ENCODE measurements around the gene SCG2.

The SCG2 gene, protein sequence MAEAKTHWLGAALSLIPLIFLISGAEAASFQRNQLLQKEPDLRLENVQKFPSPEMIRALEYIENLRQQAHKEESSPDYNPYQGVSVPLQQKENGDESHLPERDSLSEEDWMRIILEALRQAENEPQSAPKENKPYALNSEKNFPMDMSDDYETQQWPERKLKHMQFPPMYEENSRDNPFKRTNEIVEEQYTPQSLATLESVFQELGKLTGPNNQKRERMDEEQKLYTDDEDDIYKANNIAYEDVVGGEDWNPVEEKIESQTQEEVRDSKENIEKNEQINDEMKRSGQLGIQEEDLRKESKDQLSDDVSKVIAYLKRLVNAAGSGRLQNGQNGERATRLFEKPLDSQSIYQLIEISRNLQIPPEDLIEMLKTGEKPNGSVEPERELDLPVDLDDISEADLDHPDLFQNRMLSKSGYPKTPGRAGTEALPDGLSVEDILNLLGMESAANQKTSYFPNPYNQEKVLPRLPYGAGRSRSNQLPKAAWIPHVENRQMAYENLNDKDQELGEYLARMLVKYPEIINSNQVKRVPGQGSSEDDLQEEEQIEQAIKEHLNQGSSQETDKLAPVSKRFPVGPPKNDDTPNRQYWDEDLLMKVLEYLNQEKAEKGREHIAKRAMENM

DNA sequence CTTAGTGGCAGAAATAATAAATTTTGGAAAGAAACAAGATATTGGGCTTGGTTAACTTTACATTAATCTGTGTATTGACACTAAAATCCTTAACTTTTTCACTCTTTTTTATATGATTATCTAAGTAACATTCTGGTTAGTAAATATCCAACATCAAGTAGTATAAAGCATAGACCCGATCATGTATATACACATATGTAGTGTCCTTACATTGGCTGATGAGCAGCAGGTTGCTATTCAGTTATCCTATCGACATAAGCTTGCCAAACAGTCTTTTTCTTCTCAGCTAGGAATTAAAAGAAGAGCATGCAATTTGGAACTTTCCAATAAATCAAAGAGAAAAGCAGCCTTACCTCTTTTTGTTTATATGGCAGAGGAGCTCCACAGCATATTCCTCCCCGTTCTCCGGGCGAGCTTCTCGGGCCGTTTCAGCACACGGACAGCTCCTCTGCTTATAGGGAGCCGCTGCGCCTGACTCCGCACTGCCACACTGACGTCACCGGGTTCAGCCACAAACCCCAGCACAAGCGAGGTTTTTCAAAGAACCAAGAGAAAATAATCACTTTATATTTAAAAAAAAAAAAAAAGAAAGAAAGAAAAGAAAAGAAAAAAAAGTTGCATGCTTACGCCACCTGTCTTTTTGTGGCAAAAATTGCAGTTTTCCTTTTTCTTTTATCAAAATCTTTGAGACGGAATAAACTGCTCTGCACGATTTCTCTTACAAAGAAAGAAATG is at the start of gene SCG2:
Gene SCG2, minus strand, starts transcription at position 430 of the 735 bp plus-strand sequence. CDS start 3,079 bp downstream, outside the sequence.
- DNase-seq (ENCODE audit: low spot score), result peak; percentile 25

DNA sequence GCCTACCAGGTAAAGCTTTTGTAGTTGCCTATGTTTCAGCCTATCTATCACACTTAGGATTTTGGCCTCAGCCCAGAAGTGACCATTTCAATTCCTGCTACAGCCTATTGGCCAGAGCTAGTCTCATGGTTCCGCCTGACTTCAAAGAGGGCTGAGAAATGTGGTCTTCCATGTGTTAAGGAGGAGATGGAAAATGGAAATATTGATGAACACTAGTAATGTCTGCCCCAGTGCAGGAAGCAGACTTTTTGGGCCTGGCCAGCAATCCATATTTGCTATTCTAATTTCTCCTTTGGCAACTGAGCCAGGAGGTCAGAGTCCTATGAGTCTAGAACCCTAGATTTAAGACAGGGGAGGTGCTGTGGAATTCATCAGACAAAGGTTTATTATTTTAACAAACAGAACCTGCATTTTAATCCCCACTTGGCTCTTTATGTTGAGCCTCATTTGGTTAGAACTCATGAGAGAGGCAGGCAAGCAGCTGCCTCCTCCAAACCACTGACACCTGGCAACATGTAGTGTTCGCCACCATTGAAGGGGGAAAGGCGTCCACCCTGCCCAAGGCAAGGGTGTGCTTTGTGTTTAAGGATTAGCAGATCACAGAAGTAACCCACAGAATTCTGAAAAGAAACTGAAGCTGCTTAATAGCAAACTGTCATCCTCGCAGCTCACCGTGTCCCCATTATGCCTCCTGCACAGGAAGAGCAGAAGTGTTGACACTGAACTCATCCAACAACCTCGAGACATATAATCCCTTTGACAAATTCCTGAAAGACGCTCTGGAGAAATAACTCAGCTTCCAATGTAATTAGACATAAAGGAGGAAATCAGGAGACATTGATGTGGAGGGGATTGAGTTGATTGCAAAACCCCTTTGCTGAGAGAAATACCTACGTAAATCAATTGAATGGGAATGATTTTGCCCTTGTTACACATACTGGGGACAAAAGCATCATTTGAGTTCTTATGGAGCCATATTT is 47.7 kb upstream of the SCG2 start:
- DNase-seq (ENCODE audit: low spot score), result no peak

DNA sequence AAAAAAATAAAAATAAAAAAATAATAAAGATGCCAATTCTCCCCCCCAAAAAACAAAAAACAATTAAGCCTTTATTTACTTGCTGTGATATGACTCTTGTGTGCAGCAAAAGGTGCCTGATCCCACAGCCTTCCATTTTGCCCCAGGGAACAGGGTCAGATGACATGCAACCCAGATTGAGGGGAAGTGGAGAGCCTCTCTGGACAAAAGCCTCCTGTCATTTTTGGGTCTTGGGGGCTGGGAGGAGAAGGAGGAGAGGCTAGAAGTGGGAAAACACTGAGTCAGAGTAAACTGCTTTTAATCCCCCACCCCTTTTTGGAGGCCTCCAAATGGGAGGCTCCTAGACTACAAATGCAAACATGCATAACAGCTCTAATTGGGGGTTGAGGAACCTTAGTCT is 46.6 kb upstream of the SCG2 start:
- DNase-seq (ENCODE audit: low spot score), result no peak

DNA sequence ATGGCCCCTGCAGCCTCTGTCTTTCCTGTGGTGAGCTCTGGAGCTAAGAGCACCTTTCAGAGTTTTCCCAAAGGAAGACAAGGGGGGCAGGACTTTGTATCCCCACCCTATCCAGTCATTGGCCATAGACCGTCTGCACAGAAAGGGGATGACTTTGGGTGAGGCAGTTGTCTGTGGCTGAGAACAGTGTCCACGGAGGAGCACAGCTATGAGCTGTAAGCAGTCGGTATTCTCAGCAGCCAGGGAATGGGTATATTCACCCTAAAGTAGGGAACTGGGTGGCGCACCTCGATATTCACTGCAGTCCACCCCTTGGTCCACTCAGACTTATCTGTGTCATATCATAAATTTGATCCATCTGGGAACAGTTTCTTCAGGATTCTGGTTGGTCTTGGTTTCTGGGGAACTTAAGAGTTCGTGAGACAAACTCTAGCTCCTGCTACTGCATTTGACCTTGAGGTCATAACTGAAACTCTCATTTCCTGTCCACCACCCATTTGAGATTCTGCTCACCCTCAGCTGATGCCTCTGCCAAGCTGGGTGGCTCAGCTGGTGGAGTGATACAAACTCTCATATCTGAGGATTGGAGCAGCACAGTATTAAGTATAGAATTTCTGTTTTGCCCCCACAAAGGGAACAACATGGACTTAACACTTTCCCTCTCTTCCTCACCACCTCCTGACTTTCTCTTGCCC is 45.2 kb upstream of the SCG2 start:
- no peak for DNase-seq (ENCODE audit: low spot score)

DNA sequence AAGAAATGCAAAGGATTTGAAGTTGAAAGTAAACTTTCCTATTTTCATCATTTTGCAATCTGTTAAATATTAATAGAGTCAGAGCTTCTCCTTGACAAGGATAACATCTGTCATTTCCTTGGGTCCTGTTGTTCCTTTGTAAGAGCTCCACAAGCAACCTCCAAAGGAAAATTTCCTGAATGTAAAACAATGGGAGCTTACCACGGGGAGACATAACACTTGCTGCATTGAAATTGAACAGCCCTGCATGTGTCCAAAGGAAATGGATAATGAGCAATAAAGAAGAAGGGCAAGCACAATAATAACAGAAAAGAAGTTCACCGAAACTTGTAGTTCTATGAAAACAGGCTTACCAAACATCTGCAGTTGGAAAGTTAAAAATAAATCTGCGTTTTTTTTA is 42.0 kb upstream of the SCG2 start:
- no peak for DNase-seq (ENCODE audit: low spot score)

DNA sequence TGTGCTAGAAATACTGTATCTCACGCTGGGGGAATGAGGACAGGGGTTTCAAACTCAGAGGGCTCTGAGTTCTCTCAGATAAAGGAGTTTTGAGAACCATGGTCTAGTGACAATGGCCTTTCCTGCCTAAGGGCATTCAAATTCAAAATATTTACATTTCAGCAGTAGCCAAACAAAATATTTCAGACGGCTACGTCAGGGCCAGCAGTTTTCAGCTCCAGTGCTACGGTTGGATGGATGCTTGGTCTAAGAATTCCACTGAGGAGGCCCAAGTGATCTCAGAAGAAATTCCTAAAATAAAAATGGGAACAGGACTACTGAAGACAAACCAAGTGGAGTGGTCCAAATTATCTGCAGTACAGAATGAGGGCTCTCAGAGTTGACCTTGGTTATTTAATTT is 41.1 kb upstream of the SCG2 start:
- no peak for DNase-seq (ENCODE audit: low spot score)

DNA sequence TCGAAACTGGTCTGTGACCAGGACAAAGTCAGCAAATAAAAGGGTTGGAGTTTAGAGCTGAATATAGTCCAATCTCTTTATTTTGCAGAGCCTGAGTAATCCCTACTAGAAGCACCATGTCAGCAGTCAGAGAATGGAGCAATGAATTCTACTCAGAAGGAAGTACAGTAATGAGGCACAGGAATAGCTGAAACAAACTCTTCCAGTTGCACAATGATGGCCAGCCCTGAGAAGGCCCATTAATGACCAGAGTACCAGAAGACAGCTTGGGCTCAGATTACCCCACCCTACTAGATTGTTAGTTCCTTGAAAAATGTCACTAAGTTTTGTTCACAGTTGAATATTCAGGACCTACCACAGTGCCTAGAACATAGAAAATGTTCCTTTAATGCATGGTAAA is 40.3 kb upstream of the SCG2 start:
- no peak for DNase-seq (ENCODE audit: low spot score)

DNA sequence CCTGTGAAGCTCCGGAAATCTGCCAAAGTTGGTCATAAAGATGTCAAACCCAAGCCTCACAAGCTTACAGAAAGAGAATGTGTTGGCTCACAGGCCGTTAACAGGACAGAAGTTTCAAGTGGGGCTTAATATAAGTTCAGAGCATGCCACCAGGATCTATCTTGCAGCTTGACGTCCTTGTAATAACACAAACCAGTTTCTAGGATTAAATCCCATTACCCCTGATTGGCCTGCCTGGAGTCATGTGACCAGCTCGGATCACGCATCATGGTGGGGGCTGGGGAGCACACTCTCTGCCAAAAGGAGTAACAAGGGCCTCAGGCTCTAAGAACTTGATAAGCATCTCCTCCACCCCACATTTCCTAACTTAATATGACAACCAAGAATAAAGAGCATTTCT is 38.9 kb upstream of the SCG2 start:
- no peak for DNase-seq (ENCODE audit: low spot score)

DNA sequence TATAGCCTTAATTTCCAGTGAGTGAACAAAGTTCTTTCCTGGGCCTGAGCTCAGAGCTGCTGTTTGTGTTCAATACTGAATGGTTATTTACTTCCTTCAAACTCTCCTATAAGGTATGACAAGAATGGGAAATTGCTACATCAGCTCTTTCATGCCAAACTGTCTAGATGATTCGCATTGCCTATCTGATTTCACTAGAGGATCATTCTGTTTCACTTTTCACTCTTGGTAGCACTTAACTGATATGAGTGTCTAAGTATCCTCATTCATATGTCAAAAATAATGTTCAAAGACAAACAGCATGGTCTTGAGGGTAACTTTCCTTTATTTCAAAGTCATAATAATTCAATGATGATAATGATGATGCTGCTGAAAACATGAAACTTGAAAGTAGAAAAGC is 32.9 kb upstream of the SCG2 start:
- DNase-seq (ENCODE audit: low spot score), result no peak

DNA sequence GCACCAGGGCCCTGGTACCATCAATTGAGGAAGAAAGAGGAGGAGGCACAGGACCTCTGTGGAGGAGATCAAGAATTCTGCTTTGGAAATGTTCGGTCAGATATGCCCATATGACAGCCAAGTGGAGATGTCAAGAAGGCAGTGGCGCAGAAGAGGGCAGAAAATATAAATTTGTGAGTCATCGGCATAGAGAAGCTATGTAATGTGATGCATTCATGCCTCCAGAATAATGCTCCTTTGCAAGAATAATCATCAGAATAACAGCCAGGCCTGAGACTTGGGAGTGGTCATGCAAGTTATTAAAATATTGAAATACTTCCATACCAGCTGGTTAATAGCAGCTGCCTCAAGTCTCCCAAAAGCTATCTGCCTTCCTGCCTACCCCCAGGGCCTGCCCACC is 32.1 kb upstream of the SCG2 start:
- DNase-seq (ENCODE audit: low spot score), result no peak

DNA sequence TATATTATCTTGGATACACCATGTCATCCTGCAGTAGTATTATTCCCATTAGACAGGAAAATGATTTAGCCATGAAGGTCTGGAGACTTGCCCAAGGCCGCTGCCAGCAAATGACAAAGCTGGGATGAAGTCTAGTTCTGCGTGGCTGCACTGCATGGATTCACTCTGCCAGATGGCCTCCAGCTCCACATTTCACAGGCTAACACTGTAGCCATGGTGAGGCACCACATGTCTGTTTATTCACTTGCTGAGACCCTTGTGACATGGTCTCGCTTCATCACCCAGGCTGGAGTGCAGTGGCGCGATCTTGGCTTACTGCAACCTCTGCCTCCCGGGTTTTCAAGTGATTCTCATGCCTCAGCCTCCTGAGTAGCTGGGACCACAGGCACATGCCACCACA is 31.5 kb upstream of the SCG2 start:
- DNase-seq (ENCODE audit: low spot score), result no peak

DNA sequence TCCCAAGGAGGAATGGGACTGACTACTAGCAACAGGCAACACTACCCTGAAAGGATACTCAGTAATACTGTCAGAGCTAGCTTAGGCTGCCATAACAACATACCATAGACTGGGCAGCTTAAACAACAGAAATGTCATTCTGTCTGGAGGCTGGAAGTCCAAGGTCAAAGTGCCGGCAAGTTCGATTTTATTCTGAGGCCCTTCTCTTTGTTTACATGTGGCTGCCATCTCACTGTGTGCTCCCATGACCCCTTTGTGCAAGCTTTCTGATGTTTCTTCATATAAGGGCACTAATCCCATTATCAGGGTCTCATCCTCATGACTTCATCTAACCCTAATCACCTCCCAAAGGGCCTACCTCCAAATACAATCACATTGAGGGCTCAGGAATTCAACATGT is 30.7 kb upstream of the SCG2 start:
- no peak for DNase-seq (ENCODE audit: low spot score)

DNA sequence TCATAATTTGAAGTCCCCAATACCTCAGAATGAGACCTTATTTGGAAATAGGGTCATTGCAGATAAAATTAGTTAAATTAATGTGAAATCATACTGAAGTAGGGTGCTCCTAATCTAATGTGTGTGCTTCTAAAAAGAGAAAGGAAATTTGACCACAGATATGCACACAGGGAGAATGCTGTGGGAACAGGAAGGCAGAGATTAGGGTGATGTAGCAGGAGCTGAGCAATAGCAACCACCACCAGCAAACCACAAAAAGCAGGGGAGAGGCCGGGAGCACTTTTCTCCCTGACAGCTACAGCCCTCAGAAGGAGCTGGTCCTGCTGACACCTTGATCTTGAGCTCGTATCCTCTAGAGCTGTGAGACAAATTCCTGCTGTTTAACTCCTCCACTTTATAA is 24.6 kb upstream of the SCG2 start:
- DNase-seq (ENCODE audit: low spot score), result no peak

DNA sequence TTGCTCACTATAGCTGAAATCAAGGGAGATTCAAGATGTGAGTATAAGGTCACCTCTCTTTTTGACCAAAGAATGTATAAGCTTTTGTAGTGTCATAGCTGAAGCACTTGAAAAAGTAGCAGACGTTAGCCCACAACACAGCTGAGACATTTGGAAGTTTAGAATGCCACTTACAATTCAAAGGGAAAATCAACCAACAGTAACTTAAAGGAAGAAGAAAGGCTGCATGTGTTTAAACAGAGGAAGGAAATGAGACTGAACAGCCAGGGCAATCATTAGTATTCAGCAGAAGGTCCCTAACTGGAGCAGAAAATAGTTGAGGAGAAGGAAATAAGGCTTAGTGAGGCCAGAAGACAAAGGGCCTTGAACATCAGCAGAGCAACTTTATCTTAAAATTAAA is 23.5 kb upstream of the SCG2 start:
- DNase-seq (ENCODE audit: low spot score), result no peak

DNA sequence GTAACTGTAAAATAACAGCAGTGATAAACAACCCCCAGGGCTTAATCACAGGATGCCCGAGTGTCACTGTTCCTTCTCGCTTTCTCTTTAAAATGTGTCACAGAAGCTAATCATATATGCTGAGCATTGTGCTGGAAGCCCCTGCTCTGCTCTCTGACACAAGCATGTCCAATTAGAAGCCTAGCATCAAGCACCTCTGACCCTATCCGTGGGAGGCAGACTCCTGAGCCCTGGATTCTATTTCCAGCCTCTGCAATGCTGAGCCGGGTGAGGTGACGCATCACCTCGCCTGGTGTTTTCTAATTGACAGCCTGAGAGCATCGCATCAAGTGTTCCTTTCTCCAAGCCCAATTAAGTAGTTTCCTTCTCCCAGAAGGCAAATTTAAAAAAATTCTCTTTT is 19.7 kb upstream of the SCG2 start:
- DNase-seq (ENCODE audit: low spot score), result no peak

DNA sequence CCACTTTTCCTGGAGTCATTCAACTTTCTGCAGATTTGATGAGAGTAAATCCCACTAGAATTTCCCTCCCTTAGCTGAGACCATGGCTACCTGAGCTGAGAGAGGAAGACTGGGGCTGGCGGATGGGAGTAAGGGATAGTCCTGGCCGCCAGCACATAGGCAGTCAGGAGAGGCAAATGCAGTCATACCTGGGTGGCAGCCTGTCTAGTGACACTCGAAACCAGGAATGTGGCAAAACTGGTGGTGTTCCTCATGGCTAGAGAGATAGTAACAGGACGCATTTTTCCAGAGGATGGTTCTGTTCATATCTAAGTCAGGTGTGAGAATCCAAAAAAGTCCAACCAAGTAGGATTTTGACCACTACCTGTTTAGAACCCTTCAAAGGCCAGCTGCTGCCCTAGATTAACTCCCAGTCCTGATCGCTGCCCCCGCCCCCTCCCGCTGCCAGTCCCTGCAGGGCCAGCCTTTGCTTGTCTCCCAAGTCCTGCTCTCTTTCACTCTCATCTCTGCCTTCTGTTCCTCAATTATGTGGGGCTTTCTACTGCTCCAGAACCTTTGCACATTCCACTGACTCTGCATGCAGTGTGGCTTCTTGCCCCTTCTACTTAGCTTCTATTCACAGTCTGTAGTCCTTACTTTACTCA is 17.4 kb upstream of the SCG2 start:
- no peak for DNase-seq (ENCODE audit: low spot score)

DNA sequence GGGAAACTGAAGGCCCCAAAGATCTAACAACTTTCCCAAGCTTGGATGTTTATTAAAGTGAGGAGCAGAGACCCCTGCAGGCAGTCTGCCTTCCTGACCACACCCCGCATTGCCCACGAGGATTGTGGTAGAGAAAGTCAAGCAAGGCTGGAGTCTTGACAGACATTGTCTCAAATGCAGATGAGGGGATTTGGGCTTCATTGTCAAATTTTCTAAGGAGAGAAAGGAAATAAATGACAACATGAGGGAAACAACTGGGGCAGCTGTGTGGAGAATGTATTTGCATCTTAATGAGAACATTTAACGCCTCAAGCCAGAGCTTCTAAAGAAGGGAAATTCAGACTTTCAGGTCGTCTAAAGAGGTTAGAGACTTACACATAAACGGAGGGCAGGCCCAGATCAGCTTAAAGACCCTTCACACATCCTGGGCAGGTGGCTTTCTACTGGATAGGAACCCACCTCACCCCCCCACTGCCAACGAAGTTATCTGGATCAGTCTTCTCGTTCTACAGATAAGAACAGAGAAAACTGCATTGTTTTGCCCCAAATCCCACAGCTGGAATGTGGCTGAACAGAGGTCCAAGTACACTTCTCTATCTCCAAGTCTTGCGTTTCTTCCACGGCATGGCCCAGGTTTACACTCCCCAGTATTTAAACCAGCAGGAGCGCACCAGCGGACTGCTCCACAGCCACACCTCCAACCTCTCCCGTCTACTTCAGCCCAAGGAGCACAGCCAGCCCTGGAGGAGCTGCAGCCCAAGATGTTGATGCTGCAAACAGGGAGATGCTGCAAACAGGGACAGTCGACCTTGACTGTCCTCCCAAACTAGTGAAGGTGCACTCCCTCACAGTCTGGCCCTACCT is 16.2 kb upstream of the SCG2 start:
- peak; percentile 4 for DNase-seq (ENCODE audit: low spot score)

DNA sequence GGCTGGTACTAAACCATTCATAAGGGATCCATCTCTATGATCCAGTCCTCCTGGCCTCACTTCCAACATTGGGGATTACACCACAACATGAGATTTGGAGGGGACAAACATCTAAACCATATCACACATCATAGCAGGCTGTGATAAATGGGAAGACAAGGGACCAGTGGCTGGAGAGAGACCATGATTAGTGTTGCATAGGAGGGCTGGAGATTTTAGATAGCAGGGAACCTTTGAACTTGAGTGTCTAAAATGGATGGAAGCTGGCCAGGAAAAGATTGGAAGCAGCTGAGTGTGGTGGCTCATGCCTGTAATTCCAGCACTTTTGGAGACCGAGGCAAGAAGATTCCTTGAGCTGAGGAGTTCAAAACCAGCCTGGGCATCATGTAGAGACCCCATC is 12.4 kb upstream of the SCG2 start:
- no peak for DNase-seq (ENCODE audit: low spot score)

DNA sequence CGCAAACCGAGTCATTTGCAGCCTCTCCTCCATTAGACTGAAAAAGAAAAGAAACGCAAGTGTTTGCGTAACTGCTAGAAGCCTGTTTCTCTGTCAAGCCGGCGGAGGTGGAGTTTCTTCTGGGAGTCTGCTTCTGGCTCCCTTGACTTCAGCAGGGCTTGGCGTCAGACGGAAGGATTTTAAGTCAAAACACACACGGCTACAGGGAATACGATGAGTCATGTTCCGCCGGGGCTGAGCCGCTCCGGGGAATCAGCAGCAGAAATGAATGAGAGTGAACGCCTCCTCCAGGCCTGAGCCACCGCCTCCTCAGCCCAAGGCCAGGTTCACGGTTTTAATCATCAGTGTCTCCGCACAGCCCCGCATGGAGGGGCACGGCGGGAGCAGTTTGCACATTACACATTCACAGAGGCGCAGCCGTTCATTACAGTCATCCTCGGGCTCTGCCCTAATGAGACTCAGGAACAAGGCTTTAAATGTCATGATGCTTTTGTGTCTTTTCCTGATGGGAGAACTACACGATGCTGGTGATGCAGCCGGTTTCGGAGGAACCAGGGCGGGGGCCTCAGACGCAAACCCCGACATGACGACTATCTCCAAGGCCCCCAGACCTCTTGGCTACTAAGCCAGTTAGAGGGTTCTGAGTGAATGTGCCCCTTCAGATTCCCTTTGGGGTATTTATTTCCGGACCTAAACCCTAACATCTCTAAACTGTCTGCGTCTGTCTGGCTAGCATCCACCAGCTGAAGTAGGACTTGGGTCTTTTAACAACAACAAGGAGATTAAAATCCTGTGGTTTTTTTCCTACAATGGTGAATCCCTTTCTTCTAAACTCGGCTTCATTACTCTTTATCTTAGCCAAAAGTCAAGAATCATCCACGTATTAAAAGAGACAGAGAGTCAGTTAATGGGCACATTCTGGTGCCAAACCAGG is 11.1 kb upstream of the SCG2 start:
- no peak for DNase-seq (ENCODE audit: low spot score)
